Upper lobe of left lung (tissue), 4 donors: ENCODE measurements around the gene POLR3H.

Source experiments
- CTCF ChIP-seq, 6 experiments: fragments of 450-650 bp in 4 of 6; fragments of 200-600 bp in 2 of 6; sonication (generic) in 2 of 6; IDR thresholded peaks; one replicate each; pipeline ENCODE4 v1.5.1; 2016 to 2019; ENCODE audit warnings: antibody characterized with exemption in 6 of 6
- EP300 ChIP-seq, 4 donors: sonication (generic); formaldehyde crosslinking; IDR thresholded peaks; one replicate each; pipeline ENCODE4 v1.5.1; 2017; ENCODE audit warnings: antibody characterized with exemption in 4 of 4, control low read depth in 2 of 4
- POLR2A ChIP-seq, 4 donors: fragments of 450-650 bp; IDR thresholded peaks; one replicate each; pipeline ENCODE4 v1.5.1; 2016 to 2017; ENCODE audit warnings: antibody characterized with exemption in 4 of 4, mild to moderate bottlenecking in 2 of 4
- POLR2AphosphoS5 ChIP-seq, 2 donors: sonication (generic); formaldehyde crosslinking; IDR thresholded peaks; one replicate each; pipeline ENCODE4 v1.5.1; 2017; ENCODE audit warnings: antibody characterized with exemption in 2 of 2

DNA sequence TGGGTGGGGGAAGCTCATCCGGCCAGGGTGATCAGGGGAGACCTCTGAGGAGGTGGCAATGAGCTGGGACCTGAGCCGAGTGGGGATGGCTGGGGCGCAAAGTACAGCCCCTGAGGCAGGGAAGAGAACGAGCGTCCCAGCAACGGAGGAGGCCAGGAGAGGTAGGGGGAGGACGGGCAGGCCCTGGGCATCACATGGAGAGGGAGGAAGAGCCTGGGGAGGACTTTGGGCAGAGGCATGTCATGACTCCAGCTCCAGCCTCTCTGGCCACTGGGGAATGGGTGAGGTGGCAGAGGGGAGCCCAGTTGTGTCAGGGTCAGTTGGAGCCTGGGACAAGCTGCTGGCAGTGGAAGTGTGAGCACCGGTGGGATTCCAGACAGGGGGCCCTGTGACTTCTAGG is 33.8 kb upstream of the POLR3H start:
- TF ChIP-seq EP300 (IDR thresholded peaks at IDR 0.05) (no peak), POLR2AphosphoS5 (IDR thresholded peaks at IDR 0.05) (no peak), CTCF (IDR thresholded peaks at IDR 0.05) (no peak), POLR2A (IDR thresholded peaks at IDR 0.05) (no peak)
